ENCODE data around the gene ITGB1BP1.
A peak's percentile ranks its signal among the peaks of the same experiment; 100 is the strongest.
"Not testable (repeated sequence)": the region's sequence is repeated elsewhere in the genome, so short reads cannot be mapped to it uniquely, and the experiment has no call there.

The ITGB1BP1 gene

DNA sequence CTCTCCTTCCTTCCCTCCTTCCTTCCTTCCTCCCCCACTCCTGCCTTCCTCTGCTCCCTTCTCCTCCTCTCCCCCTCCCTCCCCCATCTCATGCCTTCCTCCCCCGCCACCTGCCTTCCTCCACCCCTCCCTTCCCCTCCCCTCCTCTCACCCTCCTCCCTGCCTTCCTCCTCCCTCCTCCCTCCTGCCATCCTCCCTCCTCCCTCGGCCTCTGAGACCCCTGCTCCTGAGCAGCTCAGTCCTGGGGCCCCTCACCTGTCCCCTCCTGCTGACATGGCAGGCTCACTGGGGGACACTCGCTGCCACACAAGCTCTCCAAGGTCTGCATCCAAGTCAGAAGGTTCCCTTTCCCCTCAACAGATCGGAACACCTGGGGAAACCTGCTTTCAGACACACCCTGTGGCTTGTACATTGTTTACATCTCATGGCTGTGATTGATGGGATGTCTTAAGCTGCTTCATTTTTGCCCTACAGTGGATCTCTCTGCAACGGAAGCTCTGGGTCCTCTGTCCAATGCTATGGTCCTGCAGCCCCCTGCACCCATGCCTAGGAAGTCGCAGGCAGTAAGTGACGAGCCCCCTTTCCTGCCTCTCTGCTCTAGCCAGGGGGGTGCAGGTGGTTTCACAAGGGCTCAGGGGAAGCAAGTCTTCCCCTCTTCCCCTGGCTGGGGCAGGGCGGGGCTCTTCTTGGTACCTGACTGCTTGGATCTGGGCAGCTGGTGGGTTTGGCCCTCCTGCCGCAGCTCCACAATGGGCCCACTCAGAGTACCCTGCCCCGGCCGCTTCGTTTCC is 22.9 kb downstream of the ITGB1BP1 start:
- no peak for DNase-seq

DNA sequence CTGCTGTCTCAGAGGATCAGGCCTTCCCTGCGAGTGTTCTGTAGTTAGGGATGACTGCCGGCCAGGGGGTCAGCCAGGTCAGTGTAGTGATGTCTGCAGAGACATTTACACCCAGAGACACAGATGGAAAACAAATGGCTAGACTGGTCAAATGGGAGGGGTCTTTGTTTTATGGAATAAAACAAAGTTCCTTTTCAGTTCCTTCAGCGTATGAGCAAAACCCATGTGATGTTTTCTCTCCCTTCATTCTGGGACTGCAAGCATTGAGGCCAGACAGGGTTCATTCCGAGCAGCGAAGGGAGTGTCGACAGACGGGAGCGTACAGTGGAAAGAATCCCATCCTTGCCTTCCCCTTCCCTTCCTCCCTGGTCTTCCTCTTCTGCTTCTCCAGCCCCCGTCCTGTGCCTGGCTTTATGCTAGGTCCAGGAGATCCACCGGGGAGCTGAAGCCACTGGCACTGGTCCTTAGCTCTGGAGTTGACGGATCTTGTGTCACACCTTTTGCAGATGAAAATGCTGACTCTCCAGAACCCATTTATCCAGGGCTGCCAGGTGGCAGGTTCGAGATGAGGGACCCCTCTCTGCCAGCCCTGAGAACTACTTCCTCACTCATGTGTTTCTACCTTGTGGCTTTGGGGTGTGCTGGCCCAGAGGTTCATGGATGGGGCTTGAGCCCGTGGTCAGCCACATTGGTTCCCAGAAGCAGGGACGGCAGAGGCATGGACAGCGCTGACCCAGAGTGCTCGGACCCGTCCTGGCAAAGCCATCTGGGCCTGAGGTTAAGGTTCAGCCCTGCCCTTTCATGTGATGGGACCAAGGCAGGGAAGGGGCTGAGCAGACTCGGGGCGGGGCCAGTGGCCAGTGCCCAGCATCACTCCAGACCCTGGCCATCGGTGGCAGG is 24.2 kb downstream of the ITGB1BP1 start:
- no peak for DNase-seq

DNA sequence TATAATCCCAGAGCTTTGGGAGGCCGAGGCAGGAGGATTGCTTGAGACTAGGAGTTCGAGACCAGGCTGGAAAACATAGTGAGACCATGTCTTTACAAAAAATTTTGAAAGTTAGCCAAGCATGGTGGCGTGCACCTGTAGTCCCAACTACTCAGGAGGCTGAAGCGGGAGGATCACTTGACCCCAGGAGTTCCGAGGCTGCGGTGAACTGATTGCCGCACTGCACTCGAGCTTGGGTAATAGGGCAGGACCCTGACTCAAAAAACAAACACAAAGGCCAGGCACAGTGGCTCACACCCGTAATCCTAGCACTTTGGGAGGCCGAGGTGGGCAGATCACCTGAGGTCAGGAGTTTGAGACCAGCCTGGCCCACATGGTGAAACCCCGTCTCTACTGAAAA is 25.1 kb downstream of the ITGB1BP1 start:
- DNase-seq, result not testable (repeated sequence)

DNA sequence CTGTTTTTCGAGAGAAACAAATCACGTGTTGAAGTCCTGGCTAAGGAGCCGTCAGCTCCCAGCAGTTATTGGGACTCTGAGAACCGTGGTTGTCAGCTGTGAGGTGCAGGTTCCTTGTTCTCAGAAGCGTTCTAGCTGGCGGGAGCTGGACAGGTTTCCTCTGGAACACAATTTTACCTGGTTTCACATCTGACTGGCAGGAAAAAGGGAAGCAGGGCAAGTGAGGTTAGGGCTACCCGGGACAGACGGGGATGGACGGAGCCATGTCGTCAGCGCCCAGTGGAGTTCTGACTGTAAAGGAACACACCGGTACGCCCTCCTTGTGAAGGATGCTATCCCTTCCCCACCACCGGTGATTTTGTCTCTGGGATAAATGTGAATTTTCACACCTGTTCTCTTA is 26.1 kb downstream of the ITGB1BP1 start:
- no peak for DNase-seq

DNA sequence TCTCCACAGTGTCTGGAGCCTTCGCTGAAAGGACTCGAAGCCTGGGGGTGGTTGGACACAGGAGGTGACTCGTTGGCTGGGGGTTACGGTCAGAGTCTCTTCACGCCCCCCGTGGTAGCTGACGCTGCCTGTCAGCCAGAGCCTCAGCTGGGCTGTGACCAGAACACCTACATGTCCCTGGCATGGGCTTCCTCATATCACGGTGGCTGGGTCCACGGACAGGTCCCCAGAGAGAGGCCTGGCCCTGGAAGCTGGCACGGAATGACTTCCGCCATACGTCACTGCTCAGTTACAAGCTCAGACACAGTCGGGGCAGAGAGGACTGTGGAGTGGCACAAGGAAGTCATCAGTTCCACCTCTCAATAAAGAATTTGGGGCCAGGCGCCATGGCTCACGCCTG is 28.5 kb downstream of the ITGB1BP1 start:
- no peak for DNase-seq

DNA sequence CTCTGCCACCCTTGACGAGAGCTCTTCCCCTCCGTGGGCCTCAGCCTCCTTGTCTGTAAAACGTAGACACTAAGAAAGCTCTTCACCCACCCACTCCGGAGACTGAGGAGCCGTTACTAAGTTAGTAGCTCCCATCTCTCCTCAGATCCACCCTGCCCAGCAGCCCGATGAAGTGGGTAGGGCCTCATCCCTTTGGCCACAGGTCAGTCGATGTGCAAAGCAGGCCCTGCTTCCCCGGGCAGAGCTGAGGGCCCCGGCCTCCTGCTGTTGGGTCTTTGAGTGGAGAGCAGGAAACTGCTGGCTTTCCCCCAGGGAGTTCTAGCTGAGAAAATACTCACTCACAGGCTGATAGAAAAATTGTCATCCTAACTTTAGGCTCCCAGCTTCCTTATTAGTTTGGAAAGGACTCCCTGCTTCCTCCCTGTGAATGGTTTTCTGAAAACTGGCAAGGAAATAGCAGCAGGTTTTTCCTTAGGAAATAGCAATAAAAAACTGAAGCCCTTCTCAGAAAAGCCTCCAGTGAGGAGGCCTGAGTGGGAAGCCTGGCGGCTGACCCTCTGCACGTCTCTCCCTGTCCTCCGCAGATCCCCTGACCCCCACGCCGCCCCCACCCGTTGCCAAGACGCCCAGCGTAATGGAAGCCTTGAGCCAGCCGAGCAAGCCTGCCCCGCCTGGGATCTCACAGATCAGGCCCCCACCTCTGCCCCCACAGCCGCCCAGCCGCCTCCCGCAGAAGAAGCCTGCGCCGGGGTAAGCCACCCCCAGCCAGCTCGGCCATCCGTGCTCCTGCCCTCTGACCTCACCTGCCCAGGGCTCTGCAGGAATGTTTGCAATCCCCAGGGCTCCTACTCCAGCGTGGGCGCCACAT is 30.2 kb downstream of the ITGB1BP1 start:
- DNase-seq, result no peak

DNA sequence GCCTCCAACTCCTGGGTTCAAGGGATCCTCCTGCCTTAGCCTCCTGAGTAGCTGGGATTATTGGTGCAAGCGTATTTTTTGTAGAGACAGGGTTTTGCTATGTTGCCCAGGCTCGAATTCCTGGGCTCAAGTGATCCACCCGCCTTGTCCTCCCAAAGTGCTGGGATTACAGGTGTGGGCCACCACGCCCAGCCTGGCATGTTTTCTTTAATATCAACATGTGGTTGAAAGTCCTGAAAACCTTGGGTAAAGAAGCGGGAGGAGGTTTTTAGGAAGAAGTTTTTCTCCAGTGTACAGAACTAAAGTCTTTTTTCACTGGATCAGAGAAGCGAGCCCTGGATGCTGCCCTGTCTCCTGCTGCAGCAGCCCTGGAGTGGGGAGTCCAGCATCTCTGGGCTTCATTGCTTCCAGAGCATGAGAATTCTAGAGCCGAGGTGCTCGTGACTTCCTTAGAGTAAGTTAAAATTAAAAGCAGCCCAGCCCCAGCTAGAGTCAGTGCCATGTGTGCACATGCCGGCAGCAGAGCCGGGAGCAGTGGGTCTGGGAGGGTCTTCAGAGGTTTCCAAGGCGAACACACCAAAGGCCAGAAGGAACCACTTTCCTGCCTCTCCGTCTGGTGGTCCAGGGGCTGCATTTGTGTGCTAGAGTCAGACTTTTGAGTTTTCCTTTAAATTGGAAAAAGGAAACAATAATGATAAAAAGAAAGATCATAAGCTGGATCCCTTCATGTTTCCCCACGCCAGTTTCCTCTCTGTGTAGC is 31.2 kb downstream of the ITGB1BP1 start:
- DNase-seq, result no peak

DNA sequence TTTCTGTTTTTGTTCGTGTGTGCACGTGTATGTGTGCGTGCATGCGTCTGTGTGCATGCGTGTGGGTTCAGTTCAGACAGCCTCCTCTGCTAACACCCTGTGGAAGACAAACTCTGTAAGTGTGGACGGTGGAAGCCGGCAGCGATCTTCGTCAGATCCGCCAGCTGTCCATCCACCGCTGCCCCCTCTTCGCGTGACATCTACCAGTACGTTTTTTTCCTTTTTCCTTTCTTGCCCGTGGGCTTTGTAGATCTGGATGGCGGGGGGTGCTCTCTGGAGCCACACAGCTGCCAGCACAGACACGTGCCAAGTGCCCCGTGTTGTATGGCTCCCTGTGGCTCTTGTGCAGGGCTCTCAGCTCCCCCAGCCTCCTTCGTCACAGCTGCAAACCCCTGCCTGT is 32.3 kb downstream of the ITGB1BP1 start:
- no peak for DNase-seq

DNA sequence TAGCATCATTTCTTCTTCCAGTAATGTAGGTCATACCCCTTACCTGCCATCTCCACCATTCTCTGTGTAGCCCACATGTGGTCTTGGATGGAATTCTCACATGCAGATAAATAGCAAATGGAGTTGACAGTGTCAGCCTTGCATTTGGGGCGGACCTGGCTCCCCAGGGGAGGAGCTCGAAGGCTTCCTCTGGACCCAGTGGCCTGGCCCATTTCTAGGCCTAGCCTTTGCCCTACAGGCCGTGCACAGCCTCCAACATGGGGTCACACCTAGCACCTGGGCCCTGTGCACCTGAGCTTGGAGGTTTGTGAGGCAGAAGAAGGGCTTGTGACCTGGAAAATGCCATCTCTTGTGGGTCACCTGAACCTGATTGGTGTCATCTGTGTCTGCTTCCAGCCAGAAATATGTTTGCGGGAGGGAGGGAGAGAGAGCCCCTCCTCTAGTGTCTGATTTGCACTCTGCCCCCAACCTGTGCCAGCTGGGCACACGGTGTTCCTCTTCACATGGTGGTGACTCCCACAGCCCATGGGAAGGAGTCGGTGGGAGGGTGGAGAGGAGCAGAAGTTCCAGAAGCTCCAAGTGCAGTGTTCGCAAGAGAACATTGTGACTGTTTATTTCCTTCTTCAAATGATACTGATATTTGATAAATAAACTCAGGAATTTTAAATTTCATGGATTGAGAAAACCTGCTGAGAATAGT is 33.0 kb downstream of the ITGB1BP1 start:
- DNase-seq, result peak in 1 of 2 donors; percentile 20

DNA sequence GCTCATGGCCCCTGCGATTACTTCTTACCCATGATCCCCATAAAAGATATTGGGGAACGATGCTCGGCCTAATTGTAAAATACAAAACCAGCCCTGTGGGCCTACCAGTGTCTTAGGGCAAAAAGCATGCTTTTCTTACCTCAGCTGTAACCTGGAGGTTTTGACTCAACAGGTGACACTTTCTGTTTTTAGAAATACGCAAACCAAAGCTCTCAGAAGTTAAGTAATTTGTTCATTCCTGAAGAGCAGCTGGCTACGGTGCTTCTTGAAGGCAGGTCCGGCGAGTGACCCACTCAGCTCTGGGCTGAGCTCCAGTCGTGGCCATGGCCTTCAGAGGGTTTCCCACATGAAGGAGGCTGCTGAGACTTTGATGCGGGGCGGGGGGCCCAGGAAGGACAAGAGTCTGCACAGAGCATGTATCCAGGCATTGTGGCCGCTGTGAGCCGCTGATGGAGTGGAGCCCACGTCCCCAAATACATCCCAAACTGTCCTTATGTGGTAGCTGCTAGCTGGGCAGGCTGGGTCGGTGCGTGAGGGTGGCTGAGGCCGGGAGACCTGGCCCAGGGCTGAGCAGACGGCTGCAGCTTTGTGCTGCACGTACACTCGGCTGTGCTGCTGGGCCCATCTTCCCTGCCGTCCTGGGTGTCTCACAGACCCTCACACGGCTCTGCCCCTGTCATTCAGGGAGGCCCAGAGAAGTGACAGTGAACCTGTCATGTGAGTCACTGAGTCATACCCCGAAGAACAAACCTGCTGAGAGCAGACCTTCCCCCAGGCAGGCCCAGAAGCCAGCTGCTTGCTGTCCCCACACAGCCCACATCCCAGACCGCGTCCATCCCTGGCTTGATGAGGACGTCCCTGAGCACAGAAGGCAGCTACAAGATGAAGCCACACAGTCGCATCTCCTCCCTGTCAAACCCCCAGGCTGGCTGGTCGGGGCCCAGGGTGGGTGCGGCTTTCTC is 34.1 kb downstream of the ITGB1BP1 start:
- no peak for DNase-seq

DNA sequence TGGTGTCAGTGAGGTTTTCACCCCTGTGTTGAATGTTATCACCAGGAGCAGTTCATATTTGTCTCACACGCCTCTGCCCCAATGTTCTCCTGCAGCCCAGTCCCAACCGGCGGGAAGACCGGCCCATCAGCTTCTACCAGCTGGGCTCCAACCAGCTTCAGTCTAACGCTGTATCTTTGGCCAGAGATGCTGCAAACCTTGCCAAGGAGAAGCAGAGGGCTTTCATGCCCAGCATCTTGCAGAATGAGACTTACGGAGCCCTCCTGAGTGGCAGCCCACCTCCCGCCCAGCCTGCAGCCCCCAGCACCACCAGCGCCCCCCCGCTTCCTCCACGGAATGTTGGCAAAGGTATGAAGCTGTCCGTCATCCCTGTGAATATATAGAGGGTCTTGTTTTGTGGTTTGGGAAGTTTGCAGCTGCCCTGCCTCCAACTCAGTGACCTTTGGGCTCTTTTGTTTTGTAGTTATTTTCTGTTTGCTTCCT is 35.1 kb downstream of the ITGB1BP1 start:
- DNase-seq, result no peak

DNA sequence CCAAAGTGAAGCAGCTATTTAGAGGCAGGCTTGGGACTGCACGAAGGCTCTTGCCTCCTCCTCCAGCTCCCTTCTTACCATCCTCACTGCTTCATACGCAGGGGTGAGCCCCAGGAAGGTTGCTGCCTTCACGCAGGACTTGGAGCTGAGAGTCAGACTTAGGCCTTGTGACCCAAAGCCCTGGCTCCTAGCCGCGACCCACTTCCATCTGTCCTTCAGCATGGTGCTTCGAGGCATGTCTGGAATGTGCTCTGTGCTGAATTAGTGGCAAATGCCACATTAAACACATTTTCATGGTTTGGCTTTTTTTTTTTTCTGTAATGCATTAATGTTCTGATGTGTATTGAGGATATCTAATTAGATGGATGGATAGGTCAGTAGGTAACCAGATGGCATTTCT is 37.5 kb downstream of the ITGB1BP1 start:
- no peak for DNase-seq

DNA sequence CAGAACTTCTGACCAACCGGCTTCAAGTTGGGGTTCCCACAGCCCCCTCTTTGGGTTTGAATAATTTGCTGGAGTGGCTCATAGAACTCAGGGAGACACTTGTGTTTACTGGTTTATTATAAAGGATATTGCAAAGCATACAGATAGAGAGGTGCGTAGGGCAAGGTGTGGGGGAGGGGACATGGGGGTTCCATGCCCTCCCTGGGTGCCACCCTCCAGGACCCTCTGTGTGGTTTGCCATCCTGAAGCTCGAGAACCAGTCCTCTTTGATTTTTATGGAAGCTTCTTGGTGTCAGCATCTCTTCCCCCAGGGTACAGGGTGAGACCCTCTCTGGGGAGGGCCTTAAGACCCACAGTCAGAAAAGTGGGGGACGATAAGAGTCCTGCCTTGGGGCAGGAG is 38.8 kb downstream of the ITGB1BP1 start:
- DNase-seq, result no peak

DNA sequence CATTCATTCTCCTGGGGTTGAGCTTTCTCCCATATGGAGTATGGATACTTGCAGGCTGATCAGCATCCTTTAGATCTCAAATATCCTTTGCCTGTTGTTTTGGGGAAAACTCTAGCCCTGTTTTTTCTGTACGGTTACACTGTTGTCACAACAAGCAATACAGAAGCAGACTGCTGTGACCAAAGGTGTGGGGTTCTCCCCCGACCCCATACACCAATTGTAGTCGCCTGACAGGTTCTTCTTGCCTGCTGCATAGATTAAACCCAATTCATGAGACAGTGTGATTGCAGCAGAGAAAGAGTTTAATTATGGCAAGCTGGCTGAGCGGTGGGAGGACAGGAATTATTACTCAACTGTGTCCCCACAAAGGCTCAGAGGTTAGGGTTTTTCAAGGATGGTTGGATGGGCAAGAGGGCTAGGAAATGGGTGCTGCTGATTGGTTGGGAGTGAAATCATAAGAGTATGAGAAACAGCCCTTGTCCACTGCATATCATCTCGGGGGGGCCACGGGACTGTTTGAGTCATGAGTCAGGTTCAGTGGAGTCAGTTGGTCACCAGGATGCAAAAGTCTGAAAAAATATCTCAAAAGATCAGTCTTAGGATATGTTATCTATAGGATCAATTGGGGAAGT is 40.6 kb downstream of the ITGB1BP1 start:
- no peak for DNase-seq

DNA sequence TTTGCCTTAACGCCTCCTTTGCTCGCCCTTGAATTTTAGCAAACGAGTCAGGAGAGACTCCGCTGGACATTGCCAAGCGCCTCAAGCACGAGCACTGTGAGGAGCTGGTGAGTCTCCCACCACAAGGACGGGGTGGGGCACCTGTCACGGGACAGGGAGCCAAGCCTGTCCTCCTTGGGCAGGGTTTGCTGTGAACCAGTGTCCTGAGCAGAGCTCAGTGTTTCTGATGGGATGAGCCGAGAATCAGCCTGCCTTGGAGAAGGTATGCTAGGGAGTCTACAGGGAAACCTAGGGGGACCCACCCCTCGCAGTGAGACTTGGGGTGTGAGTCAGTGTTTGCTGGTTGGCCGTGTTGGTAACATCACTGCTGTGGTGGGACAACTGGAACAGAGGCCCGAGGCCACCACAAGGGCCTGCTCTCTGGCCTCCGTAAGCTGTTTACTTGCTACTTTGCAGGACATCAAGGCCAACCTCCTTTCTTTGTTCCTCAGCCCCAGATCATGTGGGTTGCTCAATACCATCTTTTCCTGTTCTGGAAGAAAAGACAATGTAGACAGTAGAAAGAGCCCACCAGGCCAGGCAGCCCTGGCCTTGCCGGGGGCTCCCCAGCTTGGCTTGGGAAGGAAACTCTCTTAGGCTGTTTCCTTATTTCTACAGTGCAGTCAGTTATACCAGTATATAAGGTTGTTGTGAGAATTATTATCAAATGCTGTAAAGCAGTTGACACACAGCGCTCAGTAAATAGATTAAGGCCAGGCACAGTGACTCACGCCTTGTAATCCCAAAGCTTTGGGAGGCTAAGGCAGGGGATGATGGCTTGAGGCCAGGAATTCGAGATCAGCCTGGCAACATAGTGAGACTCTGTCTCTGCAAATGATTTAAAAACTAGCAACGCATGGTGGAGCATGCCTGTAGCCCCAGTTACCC is 42.4 kb downstream of the ITGB1BP1 start:
- DNase-seq, result no peak

DNA sequence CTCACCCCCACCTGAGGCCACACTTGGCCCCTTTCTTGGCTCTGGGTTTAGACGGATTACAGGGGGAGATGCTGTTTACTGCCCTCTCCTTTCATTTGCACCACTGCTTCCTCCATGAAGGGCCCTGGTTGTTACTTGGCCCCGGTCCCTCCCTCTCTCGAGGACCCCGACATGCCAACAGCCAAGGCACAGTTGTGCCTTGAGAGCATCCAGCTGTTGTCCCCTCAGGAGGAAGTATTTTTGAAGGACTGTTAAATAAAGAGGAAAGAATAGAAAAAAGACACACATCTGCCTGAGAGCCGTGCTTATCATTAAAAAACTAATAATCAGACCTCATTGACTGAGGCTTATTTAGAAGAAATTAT is 44.0 kb downstream of the ITGB1BP1 start:
- DNase-seq, result no peak

DNA sequence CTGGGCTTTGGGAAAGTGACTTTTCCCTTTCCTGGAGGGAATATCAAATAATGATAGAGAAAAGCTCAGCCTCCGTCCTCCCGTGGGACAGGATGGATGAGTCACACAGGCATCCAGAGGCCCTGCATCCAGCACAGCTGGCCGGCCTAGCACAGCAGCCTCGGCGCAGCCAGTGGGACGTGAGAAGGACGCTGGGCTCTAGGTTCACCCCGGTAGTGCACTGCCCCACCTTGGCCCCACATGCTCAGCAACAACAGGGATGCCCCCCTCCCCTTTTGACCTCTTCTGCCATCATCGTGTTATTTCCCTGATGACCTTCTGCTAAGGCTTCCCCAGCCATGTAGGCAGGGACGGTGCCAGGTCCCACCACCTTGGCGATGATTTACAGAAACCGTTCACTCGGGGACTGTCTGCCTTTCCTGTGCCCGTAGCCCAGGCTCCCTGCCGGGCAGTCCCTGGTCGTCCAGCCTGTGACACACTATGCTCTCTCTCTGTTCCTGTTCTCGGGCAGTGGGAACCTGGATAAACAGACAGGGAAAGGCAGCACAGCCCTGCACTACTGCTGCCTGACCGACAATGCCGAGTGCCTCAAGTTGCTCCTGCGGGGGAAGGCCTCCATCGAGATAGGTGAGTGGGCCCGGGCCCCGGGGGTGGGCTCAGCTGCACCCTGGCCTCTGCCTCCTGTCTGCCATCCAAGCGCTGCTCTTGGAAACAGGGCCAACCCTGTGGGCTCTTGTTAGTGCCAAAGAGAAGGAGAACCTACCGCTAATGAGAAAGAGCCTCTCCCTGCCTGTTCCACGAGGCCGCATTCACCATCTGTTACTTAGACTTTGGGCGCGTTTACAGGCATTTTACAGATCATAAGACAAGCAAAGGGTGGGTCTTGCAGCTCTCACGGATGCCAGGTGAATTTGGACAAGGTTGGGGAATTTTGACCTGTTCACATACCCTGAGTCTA is 44.6 kb downstream of the ITGB1BP1 start:
- no peak for DNase-seq

Data from inflammatory macrophage (primary cell).